ENCODE data around the gene NPBWR2.
A peak's percentile ranks its signal among the peaks of the same experiment; 100 is the strongest.

The NPBWR2 gene

DNA sequence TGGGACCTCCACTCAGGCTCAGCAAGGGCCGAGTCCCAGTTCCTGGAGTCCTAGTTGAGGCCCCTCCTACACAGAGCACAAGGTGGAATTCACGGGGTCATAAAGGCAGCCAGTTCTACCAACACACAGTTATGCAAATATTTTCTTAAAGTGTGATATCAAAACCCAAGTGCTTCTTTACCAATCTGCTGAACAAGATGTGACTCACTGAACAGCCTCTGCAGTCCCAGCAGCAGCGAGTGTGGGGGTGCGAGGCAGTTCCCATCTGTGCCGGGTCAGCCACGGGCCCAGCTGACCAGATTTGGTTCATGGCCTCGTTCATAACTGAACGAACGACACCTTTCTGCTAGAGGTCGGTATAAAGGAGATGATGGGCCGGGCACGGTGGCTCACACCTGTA, 48.8 kb downstream of the NPBWR2 start:
- DNase-seq (ENCODE audit: low spot score): no peak

DNA sequence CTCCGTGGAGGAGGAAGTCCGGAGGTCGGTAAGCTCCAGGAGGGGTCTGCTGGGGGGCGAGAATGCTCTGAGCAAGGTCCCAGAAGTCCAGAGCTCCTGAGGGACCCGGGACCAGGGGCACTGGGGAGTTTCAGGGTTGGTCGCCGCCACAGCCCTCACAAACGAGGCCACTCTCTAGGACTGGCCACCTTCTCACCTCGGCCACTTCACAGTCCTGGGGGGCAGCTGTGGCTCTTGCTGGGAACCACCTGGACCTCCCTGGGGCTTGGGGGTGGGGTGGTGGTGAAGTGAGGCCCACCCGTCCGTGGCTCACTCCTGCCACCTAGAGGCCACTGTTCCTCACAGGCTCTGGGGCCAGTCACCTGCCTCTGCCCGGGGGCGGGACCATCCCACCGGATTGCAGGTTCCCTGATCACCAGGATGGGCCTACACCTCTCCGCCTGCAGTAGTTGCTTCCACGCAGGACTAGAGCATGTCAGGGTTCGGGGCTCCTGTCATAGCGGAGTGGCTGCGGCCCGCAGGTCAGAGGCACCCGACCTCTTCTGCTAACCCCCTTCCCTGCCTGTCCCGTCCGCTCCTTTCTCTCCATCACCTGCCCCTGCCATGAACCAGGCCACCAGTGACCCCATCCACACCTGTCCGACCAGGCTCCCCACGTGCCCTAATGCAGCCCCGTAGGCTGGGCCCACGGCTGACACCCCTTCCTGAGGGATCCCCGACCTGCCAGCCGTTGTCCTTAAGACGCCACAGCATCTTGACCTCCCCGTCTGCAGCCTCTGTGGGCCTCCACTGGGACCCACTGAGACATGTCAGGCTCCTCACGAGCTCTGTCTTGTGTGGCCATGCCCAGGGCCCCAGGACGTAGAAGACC, 49.5 kb downstream of the NPBWR2 start:
- DNase-seq (ENCODE audit: low spot score): peak; percentile 91
- TF ChIP-seq, protein P1, sequence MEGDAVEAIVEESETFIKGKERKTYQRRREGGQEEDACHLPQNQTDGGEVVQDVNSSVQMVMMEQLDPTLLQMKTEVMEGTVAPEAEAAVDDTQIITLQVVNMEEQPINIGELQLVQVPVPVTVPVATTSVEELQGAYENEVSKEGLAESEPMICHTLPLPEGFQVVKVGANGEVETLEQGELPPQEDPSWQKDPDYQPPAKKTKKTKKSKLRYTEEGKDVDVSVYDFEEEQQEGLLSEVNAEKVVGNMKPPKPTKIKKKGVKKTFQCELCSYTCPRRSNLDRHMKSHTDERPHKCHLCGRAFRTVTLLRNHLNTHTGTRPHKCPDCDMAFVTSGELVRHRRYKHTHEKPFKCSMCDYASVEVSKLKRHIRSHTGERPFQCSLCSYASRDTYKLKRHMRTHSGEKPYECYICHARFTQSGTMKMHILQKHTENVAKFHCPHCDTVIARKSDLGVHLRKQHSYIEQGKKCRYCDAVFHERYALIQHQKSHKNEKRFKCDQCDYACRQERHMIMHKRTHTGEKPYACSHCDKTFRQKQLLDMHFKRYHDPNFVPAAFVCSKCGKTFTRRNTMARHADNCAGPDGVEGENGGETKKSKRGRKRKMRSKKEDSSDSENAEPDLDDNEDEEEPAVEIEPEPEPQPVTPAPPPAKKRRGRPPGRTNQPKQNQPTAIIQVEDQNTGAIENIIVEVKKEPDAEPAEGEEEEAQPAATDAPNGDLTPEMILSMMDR (IDR thresholded peaks at IDR 0.05; ENCODE audit: extremely low read depth, insufficient read depth, missing control alignments): peak; percentile 97
- in situ Hi-C loops (cut with MboI; ENCODE audit: low pct_unique_long_range_greater_than_20kb, low sequenced_read_pairs, unreplicated experiment): no loop called here

More for the DNA sequence above, 48.8 kb downstream of the NPBWR2 start:
- TF ChIP-seq, protein P1 (IDR thresholded peaks at IDR 0.05; ENCODE audit: extremely low read depth, insufficient read depth, missing control alignments): no peak
- in situ Hi-C loops (cut with MboI; ENCODE audit: low pct_unique_long_range_greater_than_20kb, low sequenced_read_pairs, unreplicated experiment): no loop called here

DNA sequence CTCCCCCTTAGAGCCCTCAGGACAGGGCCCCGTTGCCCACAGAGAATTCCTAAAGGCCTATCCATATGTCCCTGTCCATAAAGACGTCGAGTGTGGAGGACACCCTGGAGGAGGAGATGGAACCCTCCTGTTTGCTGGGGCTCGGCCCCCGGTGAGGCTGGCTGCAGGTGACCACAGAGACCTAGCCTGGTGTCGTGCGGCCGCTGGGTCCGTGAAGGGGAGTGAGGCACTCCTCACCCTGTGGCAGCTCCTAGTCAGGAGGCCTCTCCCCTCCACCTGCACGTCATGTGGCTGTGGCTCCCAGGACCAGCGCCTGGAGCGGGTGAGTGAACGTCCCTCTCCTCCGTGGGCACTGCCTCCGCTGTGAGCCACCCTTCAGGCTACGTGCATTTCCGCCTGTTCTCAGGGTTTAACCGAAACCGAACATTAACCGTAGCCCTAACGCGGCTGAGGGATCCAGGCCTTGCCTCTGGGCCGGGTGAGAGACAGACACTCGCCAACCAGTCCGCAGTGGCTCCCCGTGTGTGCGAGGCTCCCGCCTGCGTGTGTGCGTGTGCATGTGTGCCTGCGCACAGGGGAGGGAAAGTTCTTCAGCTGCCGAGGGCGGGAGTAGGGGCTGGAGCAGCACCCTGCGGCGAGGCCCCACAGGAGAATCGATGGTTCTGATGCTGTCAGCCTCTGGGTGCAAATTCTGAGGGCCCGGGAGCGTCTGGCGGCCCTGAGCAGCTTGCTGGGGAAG, 50.3 kb downstream of the NPBWR2 start:
- in situ Hi-C loops (cut with MboI; ENCODE audit: low pct_unique_long_range_greater_than_20kb, low sequenced_read_pairs, unreplicated experiment): no loop called here
- DNase-seq (ENCODE audit: low spot score): no peak
- TF ChIP-seq, protein P1 (IDR thresholded peaks at IDR 0.05; ENCODE audit: extremely low read depth, insufficient read depth, missing control alignments): no peak

DNA sequence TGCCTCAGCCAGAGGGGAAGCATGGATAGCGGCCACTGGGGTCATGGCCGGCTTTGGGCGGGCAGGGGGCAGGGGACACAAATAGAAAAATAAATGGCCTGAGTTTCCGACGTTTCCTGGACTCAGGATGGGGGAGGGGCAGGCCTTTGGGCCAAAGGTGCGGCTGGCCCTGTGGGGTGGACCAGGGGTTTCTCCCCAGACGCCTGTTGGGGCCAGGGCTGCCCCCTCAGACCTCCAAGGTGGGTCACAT, 50.8 kb downstream of the NPBWR2 start:
- in situ Hi-C loops (cut with MboI; ENCODE audit: low pct_unique_long_range_greater_than_20kb, low sequenced_read_pairs, unreplicated experiment): no loop called here
- TF ChIP-seq, protein P1 (IDR thresholded peaks at IDR 0.05; ENCODE audit: extremely low read depth, insufficient read depth, missing control alignments): no peak
- no peak for DNase-seq (ENCODE audit: low spot score)

DNA sequence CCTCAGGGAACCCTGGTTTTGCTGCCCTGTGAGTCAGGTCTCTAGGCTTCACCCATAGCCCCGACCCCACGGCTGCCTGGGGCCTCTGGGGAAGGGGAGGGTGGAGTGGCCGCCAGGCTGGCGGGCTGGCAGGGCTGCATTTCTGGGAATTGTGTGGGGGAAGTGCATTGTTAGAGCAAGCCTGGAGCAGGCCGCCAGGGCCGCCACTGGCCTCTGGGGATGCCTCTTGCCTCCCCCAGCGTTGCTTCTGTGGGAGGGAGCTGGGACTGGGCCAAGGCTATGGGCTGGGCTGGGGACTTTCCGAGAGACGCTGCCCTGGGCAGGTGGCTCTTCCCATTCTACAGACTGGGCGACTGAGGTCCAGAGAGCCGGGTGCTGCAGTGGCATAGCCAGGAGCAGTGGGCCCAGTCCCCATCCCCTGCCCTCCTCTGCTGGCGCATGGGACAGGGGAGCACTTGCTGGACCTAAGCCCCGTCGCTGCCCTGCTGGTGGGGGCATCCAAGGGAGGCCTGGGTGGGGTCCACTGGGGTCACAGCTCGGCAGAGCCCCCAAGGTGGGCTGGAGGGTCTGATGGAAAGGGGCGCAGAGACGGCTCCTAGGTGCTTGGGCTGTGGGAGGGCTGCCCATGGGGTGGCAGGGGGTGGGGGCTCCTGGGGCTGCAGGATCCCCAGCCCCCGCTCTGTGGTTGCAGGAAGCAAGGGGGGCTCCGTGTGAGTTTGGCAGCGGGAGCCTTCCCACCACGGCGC, 51.3 kb downstream of the NPBWR2 start:
- in situ Hi-C loops (cut with MboI; ENCODE audit: low pct_unique_long_range_greater_than_20kb, low sequenced_read_pairs, unreplicated experiment): no loop called here
- TF ChIP-seq, protein P1 (IDR thresholded peaks at IDR 0.05; ENCODE audit: extremely low read depth, insufficient read depth, missing control alignments): no peak

DNA sequence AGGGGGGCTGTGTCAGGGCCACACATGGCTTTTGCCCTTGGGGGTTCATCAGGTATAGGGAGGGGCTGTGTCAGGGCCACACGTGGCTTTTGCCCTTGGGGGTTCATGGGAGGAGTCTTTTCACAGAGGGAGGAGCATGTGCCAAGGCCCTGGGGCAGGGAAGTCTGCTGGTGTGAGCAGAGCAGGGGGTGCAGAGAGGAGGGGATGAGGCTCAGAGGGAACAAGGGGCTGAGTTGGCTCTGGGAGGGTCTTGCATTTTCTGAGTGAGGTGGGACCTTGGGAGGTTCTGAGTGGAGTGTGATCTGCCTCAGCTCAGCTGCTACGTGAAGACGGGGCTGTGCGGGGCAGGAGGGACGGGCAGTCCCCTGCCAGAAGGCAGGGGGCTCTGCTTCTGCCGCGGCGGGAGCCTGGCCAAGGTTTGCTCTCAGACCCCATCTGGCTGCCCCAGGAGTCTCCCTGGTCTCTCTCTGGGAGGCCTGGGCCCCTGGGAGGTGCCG, 51.9 kb downstream of the NPBWR2 start:
- no peak for DNase-seq (ENCODE audit: low spot score)
- TF ChIP-seq, protein P1 (IDR thresholded peaks at IDR 0.05; ENCODE audit: extremely low read depth, insufficient read depth, missing control alignments): no peak
- in situ Hi-C loops (cut with MboI; ENCODE audit: low pct_unique_long_range_greater_than_20kb, low sequenced_read_pairs, unreplicated experiment): no loop called here

More for the DNA sequence above, 51.3 kb downstream of the NPBWR2 start:
- DNase-seq (ENCODE audit: low spot score): peak; percentile 63
